Common myeloid progenitor, CD34-positive (primary cell): ENCODE data around the gene MVP.

Experiments used
- CTCF ChIA-PET: fragments of 350-600 bp; sonication (Branson Sonifier 250); formaldehyde crosslinking; loops from one replicate; lab custom pipeline; 2021; ENCODE audit warnings: antibody characterized with exemption; lab: Charles Lee
- POLR2A ChIA-PET: fragments of 350-600 bp; sonication (Branson Sonifier 250); formaldehyde crosslinking; loops from one replicate; lab custom pipeline; 2021; ENCODE audit warnings: antibody characterized with exemption; lab: Charles Lee
- DNase-seq, 3 donors: peaks; one replicate each; pipeline versions ENCODE4 v3.0.0 to v3.0.0-alpha.2; 2013
- H3K27ac ChIP-seq, 2 experiments: 1 replicate in 1 of 2; 2 replicates in 1 of 2; pipeline ENCODE4 v1.7.0; 2013; ENCODE audit warnings: inconsistent platforms in 2 of 2, low read length in 2 of 2, mild to moderate bottlenecking in 2 of 2, low read depth in 1 of 2, moderate library complexity in 1 of 2; ENCODE audit not compliant: severe bottlenecking in 2 of 2, insufficient read depth in 1 of 2, poor library complexity in 1 of 2
- H3K27me3 ChIP-seq, 5 experiments: replicated peaks in 2 of 5; 1 replicate in 3 of 5; 2 replicates in 2 of 5; pipeline versions ENCODE4 v1.6.1 to v1.7.0; 2013; ENCODE audit warnings: low read length in 4 of 5, mild to moderate bottlenecking in 2 of 5, moderate library complexity in 2 of 5, inconsistent platforms in 1 of 5; ENCODE audit not compliant: insufficient read depth in 5 of 5, control insufficient read depth in 4 of 5
- H3K36me3 ChIP-seq, 4 experiments: 1 replicate in 2 of 4; 2 replicates in 2 of 4; pipeline versions ENCODE4 v1.6.1 to v1.7.0; 2013; ENCODE audit warnings: low read length in 3 of 4, control low read depth in 1 of 4, mild to moderate bottlenecking in 1 of 4; ENCODE audit not compliant: control insufficient read depth in 4 of 4, insufficient read depth in 4 of 4
- H3K4me1 ChIP-seq, 4 experiments: 1 replicate in 3 of 4; 2 replicates in 1 of 4; pipeline versions ENCODE4 v1.6.1 to v1.7.1; 2013; ENCODE audit warnings: low read length in 3 of 4, mild to moderate bottlenecking in 3 of 4, control low read depth in 1 of 4, inconsistent platforms in 1 of 4, moderate library complexity in 1 of 4; ENCODE audit not compliant: control insufficient read depth in 4 of 4, insufficient read depth in 4 of 4; ENCODE audit errors: control extremely low read depth in 1 of 4
- H3K4me3 ChIP-seq, 7 experiments: 1 replicate in 4 of 7; 2 replicates in 3 of 7; pipeline versions ENCODE4 v1.5.1 to v1.7.0; 2013; ENCODE audit warnings: mild to moderate bottlenecking in 7 of 7, low read length in 6 of 7, moderate library complexity in 6 of 7, inconsistent platforms in 2 of 7, low read depth in 2 of 7, control low read depth in 1 of 7; ENCODE audit not compliant: insufficient read depth in 4 of 7, control insufficient read depth in 1 of 7; ENCODE audit errors: extremely low read depth in 1 of 7
- H3K9me3 ChIP-seq, 5 experiments: 1 replicate in 4 of 5; 2 replicates in 1 of 5; pipeline versions ENCODE4 v1.6.1 to v1.7.1; 2013; ENCODE audit warnings: low read length in 4 of 5, mild to moderate bottlenecking in 2 of 5, inconsistent platforms in 1 of 5, low read depth in 1 of 5, moderate library complexity in 1 of 5; ENCODE audit not compliant: control insufficient read depth in 4 of 5, insufficient read depth in 2 of 5; ENCODE audit errors: control extremely low read depth in 1 of 5
- WGBS: methylation state at CpG from one replicate; pipeline ENCODE4 v1.1.5; 2013; ENCODE audit not compliant: insufficient coverage; 5-methylcytosine and 5-hydroxymethylcytosine counted together

Gene MVP

GRCh38 chr16:29891525-29892457 is 71.5 kb downstream of the MVP start:
- H3K36me3 ChIP-seq = no peaks in the 10 kb centered on the region
- H3K9me3 ChIP-seq = no peaks in the 10 kb centered on the region
- CTCF ChIA-PET = interaction anchor here (0.6 to 0.8 kb wide), 2 partner anchors 18 to 778 kb away, joined by 3 read pairs; no protein-coding TSS in a partner anchor
- H3K4me3 ChIP-seq = no peak overlapping the region
- no peak for DNase-seq
- 95% methylated on average over 10 of the region's 10 CpGs for WGBS
- H3K27me3 ChIP-seq = peaks cover 0 to 4% (median 0%) of the 10 kb centered on the region in 5 experiments
- no peaks in the 10 kb centered on the region for H3K4me1 ChIP-seq
- no peak overlapping the region for H3K27ac ChIP-seq
- POLR2A ChIA-PET = no interaction called here

- Histone ChIP-seq H3K36me3 (no peaks in the 10 kb centered on the region), H3K27ac (no peak overlapping the region), H3K27me3 (peaks cover 0 to 9% (median 4%) of the 10 kb centered on the region in 5 experiments), H3K4me1 (no peaks in the 10 kb centered on the region), H3K4me3 (no peak overlapping the region), H3K9me3 (no peaks in the 10 kb centered on the region)
- DNase-seq = no peak
- POLR2A ChIA-PET = no interaction called here
- CTCF ChIA-PET = interaction anchor here (0.8 kb wide), 1 partner anchor 17 kb away, joined by 3 read pairs; no protein-coding TSS in a partner anchor
- WGBS = 91% methylated on average over 6 of the region's 6 CpGs
Measured at GRCh38 chr16:29892458-29892813, 72.2 kb downstream of the MVP start.

GRCh38 chr16:29893553-29893952 is 73.3 kb downstream of the MVP start:
- Histone ChIP-seq H3K36me3 (no peaks in the 10 kb centered on the region), H3K27ac (no peak overlapping the region), H3K9me3 (no peaks in the 10 kb centered on the region), H3K4me1 (peaks cover 0 to 3% (median under 1%) of the 10 kb centered on the region in 4 experiments), H3K4me3 (no peak overlapping the region), H3K27me3 (peaks cover 0 to 20% (median 11%) of the 10 kb centered on the region in 5 experiments)
- peak in 1 of 3 donors; percentile 16 for DNase-seq
- POLR2A ChIA-PET = no interaction called here
- CTCF ChIA-PET = no interaction called here
- WGBS = 84% methylated on average over 3 of the region's 3 CpGs

GRCh38 chr16:29894352-29894751 is 74.1 kb downstream of the MVP start:
- Histone ChIP-seq H3K27me3 (peaks cover 0 to 24% (median 11%) of the 10 kb centered on the region in 5 experiments), H3K4me1 (peaks cover 0 to 10% (median 4%) of the 10 kb centered on the region in 4 experiments), H3K9me3 (no peaks in the 10 kb centered on the region), H3K36me3 (no peaks in the 10 kb centered on the region), H3K27ac (no peak overlapping the region), H3K4me3 (no peak overlapping the region)
- ChIA-PET POLR2A (no interaction called here), CTCF (interaction anchor here (0.7 kb wide), 1 partner anchor 17 kb away, joined by 3 read pairs; no protein-coding TSS in a partner anchor)
- no peak for DNase-seq
- WGBS = 93% methylated on average over 3 of the region's 4 CpGs

GRCh38 chr16:29896841-29897240 is 76.6 kb downstream of the MVP start:
- Histone ChIP-seq H3K9me3 (no peaks in the 10 kb centered on the region), H3K36me3 (no peaks in the 10 kb centered on the region), H3K27ac (no peak overlapping the region), H3K4me3 (no peak overlapping the region), H3K27me3 (peaks cover 0 to 34% (median 13%) of the 10 kb centered on the region in 5 experiments), H3K4me1 (peaks cover 0 to 22% (median 15%) of the 10 kb centered on the region in 4 experiments)
- POLR2A ChIA-PET = no interaction called here
- no peak for DNase-seq
- 68% methylated on average over 9 of the region's 15 CpGs for WGBS
- CTCF ChIA-PET = no interaction called here

- Histone ChIP-seq H3K27ac (no peak overlapping the region), H3K27me3 (peaks cover 0 to 35% (median 13%) of the 10 kb centered on the region in 5 experiments), H3K9me3 (no peaks in the 10 kb centered on the region), H3K4me1 (peaks cover 0 to 22% (median 15%) of the 10 kb centered on the region in 4 experiments), H3K4me3 (no peak overlapping the region), H3K36me3 (no peaks in the 10 kb centered on the region)
- no peak for DNase-seq
- WGBS = 58% methylated on average over 3 of the region's 4 CpGs
- ChIA-PET CTCF (no interaction called here), POLR2A (no interaction called here)
Measured at GRCh38 chr16:29897333-29897732, 77.1 kb downstream of the MVP start.
